K562 (cell line): ENCODE results near the gene ZGLP1. TPM values are rescaled to one million over a fixed set of nuclear protein-coding genes. Genes with fewer than 3 reads are reported as not detected.
A peak's percentile ranks its signal among the peaks of the same experiment; 100 is the strongest.

Experiments
- C11orf30 ChIP-seq: fragments of 450-650 bp; IDR thresholded peaks from 2 replicates; pipeline ENCODE4 v1.6.1; 2016; ENCODE audit warnings: low read depth, mild to moderate bottlenecking
- DACH1 ChIP-seq: fragments of 450-650 bp; IDR thresholded peaks from 2 replicates; pipeline ENCODE4 v1.6.1; 2018; ENCODE audit not compliant: partially characterized antibody
- ERF ChIP-seq: fragments of 450-650 bp; formaldehyde crosslinking; IDR thresholded peaks from 2 replicates; pipeline ENCODE4 v1.4.0; 2020; ENCODE audit warnings: mild to moderate bottlenecking, mixed read lengths
- ESRRA ChIP-seq: fragments of 450-650 bp; IDR thresholded peaks from 2 replicates; pipeline ENCODE4 v1.6.1; 2014; ENCODE audit warnings: low read depth, mild to moderate bottlenecking, moderate library complexity, borderline replicate concordance
- ETV5 ChIP-seq: sonication (generic); formaldehyde crosslinking; IDR thresholded peaks from 2 replicates; pipeline ENCODE4 v1.4.0; 2020; ENCODE audit warnings: low read depth, mild to moderate bottlenecking, missing genetic modification reagents
- PHF20 ChIP-seq: fragments of 450-650 bp; IDR thresholded peaks from 2 replicates; pipeline ENCODE4 v1.6.1; 2018; ENCODE audit not compliant: partially characterized antibody
- RAD21 ChIP-seq, 2 experiments: fragments of 250-450 bp in 1 of 2; fragments of 450-650 bp in 1 of 2; sonication (Bioruptor Pico) in 1 of 2; formaldehyde crosslinking in 1 of 2; IDR thresholded peaks in 1 of 2; conservative IDR thresholded peaks in 1 of 2; 2 replicates each; pipeline versions ENCODE4 v1.4.0 to v1.8.0; 2020 to 2022; ENCODE audit warnings: mild to moderate bottlenecking in 2 of 2, moderate library complexity in 1 of 2
- TARDBP ChIP-seq: fragments of 450-650 bp; IDR thresholded peaks from 2 replicates; pipeline ENCODE4 v1.6.1; 2016
- TRIM24 ChIP-seq, 2 experiments: fragments of 450-650 bp; IDR thresholded peaks; 2 replicates each; pipeline ENCODE4 v1.6.1; 2016
- ZBTB7A ChIP-seq: IDR thresholded peaks from 2 replicates; pipeline ENCODE4 v1.6.1; 2011; ENCODE audit warnings: low read depth, mild to moderate bottlenecking, low read length, moderate library complexity, borderline replicate concordance; ENCODE audit not compliant: control insufficient read depth
- ZNF174 ChIP-seq: fragments of 250-450 bp; sonication (Bioruptor Pico); IDR thresholded peaks from 2 replicates; pipeline ENCODE4 v1.4.0; 2020; ENCODE audit warnings: mild to moderate bottlenecking
- ZNF232 ChIP-seq: sonication (generic); formaldehyde crosslinking; IDR thresholded peaks from 2 replicates; pipeline ENCODE4 v1.8.0; 2022; ENCODE audit warnings: mild to moderate bottlenecking, missing genetic modification reagents
- ZNF75A ChIP-seq: fragments of 450-650 bp; formaldehyde crosslinking; IDR thresholded peaks from 2 replicates; pipeline ENCODE4 v1.4.0; 2020; ENCODE audit warnings: mild to moderate bottlenecking
- polyA plus RNA-seq, 8 experiments: library from polyadenylated mRNA; depleted of rRNA in 4 of 8; stranded (reverse) in 5 of 8; unstranded in 3 of 8; fragments of >200 nt; fragmentation: Nextera tagmentation in 2 of 8; fragmentation: Illumina TruSeq in 1 of 8; extraction: Ambion mirVana in 2 of 8; extraction: Trizol in 1 of 8; gene quantifications; 2 replicates each; pipeline versions ENCODE4 v1.2.1 to v1.2.3, GENCODE V29; 2011 to 2014; ENCODE audit warnings: inconsistent platforms in 1 of 8, missing spikeins in 1 of 8
- total RNA-seq, 7 experiments: library from RNA; depleted of rRNA in 6 of 7; stranded (reverse); fragments of >200 nt in 6 of 7; fragmentation: Illumina TruSeq in 2 of 7; extraction: Trizol in 2 of 7; gene quantifications; 2 replicates each; pipeline versions ENCODE4 v1.2.1 to v1.2.3, GENCODE V29; 2011 to 2021; ENCODE audit warnings: low replicate concordance in 1 of 7
- TF ChIP-seq, protein P1 (sequence below): IDR thresholded peaks from 2 replicates; pipeline ENCODE4 v1.6.1; 2016; ENCODE audit warnings: missing genetic modification characterization, missing compliant biosample characterization
- TF ChIP-seq, protein P2 (sequence below): sonication (generic); IDR thresholded peaks from 2 replicates; pipeline ENCODE4 v1.6.1; 2016
- TF ChIP-seq, protein P3 (sequence below): fragments of 250-450 bp; sonication (Bioruptor Pico); IDR thresholded peaks from 2 replicates; pipeline ENCODE4 v1.9.0; 2021; ENCODE audit warnings: mild to moderate bottlenecking
- TF ChIP-seq, protein P4 (sequence below): fragments of 250-450 bp; sonication (Bioruptor Pico); IDR thresholded peaks from 2 replicates; pipeline ENCODE4 v1.4.0; 2020; ENCODE audit warnings: mild to moderate bottlenecking, moderate library complexity
- TF ChIP-seq, protein P5 (sequence below): fragments of 450-650 bp; IDR thresholded peaks from 2 replicates; pipeline ENCODE4 v1.7.0; 2016; ENCODE audit warnings: borderline replicate concordance
- TF ChIP-seq, protein P6 (sequence below): sonication (generic); formaldehyde crosslinking; IDR thresholded peaks from 2 replicates; pipeline ENCODE4 v1.8.0; 2022; ENCODE audit warnings: mild to moderate bottlenecking, low read depth, missing genetic modification reagents

The ZGLP1 gene
- total and polyA plus RNA-seq, 9 of the 15 experiments (the other 6 are each of a cell fraction or from before 2014, with no cell fraction given) = 0.24 to 4.5 (median 2.2) TPM

DNA sequence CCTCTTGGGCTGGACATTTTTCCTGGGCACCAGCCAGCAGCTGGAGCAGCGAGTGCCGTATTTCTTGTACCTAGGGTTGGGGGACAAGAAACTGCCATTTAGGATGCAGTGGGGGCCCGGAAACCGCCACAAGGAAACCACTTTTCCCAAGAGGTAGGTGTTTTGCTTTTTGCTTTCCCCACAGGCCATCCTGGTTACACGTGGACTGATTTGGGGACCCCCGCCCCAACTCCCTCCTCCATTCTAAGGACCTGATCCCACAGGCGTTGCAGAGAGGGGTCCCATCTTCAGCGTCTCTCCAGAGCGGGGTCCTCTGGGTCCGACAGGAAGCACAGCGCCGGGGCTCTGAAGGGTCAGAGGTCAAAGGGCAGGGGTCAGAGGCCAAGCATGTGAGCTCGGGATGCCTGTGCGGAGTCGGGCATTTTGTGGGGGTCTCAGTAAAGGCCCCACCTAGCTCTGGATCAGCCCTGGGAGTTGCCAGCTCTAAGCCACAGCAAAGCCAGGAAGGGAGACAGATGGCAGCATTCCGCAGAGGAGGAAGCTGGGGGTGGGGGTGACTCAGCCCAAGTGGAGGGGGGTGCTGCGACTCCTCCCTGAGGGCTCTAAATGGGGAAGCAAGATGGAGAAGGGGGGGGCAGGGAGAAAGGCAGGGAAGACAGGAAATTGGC is 4.3 kb downstream of the ZGLP1 start (continued):
- peak; percentile 72; the same call in 1 of the 2 replicates for TF ChIP-seq ZBTB7A
- no peak for TF ChIP-seq ZNF232 (CRISPR knock-in tag)
- TF ChIP-seq PHF20 = no peak
- no peak for TF ChIP-seq ETV5 (CRISPR knock-in tag)
- TF ChIP-seq, protein P1, sequence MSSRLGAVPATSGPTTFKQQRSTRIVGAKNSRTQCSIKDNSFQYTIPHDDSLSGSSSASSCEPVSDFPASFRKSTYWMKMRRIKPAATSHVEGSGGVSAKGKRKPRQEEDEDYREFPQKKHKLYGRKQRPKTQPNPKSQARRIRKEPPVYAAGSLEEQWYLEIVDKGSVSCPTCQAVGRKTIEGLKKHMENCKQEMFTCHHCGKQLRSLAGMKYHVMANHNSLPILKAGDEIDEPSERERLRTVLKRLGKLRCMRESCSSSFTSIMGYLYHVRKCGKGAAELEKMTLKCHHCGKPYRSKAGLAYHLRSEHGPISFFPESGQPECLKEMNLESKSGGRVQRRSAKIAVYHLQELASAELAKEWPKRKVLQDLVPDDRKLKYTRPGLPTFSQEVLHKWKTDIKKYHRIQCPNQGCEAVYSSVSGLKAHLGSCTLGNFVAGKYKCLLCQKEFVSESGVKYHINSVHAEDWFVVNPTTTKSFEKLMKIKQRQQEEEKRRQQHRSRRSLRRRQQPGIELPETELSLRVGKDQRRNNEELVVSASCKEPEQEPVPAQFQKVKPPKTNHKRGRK (tag) = no peak
- TF ChIP-seq, protein P2, sequence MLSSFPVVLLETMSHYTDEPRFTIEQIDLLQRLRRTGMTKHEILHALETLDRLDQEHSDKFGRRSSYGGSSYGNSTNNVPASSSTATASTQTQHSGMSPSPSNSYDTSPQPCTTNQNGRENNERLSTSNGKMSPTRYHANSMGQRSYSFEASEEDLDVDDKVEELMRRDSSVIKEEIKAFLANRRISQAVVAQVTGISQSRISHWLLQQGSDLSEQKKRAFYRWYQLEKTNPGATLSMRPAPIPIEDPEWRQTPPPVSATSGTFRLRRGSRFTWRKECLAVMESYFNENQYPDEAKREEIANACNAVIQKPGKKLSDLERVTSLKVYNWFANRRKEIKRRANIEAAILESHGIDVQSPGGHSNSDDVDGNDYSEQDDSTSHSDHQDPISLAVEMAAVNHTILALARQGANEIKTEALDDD = no peak
- peak; percentile 14 to 16; a peak in 1 of 4 replicates for TF ChIP-seq TRIM24 (IDR thresholded peaks at IDR 0.05)
- TF ChIP-seq, protein P3, sequence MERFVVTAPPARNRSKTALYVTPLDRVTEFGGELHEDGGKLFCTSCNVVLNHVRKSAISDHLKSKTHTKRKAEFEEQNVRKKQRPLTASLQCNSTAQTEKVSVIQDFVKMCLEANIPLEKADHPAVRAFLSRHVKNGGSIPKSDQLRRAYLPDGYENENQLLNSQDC = no peak
- TF ChIP-seq DACH1 = peak; percentile 20
- TF ChIP-seq, protein P4, sequence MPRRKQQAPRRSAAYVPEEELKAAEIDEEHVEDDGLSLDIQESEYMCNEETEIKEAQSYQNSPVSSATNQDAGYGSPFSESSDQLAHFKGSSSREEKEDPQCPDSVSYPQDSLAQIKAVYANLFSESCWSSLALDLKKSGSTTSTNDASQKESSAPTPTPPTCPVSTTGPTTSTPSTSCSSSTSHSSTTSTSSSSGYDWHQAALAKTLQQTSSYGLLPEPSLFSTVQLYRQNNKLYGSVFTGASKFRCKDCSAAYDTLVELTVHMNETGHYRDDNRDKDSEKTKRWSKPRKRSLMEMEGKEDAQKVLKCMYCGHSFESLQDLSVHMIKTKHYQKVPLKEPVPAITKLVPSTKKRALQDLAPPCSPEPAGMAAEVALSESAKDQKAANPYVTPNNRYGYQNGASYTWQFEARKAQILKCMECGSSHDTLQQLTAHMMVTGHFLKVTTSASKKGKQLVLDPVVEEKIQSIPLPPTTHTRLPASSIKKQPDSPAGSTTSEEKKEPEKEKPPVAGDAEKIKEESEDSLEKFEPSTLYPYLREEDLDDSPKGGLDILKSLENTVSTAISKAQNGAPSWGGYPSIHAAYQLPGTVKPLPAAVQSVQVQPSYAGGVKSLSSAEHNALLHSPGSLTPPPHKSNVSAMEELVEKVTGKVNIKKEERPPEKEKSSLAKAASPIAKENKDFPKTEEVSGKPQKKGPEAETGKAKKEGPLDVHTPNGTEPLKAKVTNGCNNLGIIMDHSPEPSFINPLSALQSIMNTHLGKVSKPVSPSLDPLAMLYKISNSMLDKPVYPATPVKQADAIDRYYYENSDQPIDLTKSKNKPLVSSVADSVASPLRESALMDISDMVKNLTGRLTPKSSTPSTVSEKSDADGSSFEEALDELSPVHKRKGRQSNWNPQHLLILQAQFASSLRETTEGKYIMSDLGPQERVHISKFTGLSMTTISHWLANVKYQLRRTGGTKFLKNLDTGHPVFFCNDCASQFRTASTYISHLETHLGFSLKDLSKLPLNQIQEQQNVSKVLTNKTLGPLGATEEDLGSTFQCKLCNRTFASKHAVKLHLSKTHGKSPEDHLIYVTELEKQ (CRISPR knock-in tag) = no peak
- TF ChIP-seq C11orf30 = no peak
- TF ChIP-seq, protein P5, sequence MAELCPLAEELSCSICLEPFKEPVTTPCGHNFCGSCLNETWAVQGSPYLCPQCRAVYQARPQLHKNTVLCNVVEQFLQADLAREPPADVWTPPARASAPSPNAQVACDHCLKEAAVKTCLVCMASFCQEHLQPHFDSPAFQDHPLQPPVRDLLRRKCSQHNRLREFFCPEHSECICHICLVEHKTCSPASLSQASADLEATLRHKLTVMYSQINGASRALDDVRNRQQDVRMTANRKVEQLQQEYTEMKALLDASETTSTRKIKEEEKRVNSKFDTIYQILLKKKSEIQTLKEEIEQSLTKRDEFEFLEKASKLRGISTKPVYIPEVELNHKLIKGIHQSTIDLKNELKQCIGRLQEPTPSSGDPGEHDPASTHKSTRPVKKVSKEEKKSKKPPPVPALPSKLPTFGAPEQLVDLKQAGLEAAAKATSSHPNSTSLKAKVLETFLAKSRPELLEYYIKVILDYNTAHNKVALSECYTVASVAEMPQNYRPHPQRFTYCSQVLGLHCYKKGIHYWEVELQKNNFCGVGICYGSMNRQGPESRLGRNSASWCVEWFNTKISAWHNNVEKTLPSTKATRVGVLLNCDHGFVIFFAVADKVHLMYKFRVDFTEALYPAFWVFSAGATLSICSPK = no peak
- TF ChIP-seq ESRRA = peak; percentile 54; the same call in 1 of the 2 replicates
- TF ChIP-seq ERF (CRISPR knock-in tag) = peak; percentile 86; the same call in 1 of the 2 replicates
- no peak for TF ChIP-seq RAD21 (CRISPR knock-in tag; conservative IDR thresholded peaks at IDR 0.05 in 1 of 2, IDR thresholded peaks at IDR 0.05 in 1 of 2)
- no peak for TF ChIP-seq ZNF174
- TF ChIP-seq TARDBP = no peak
- no peak for TF ChIP-seq ZNF75A (CRISPR knock-in tag)
- TF ChIP-seq, protein P6, sequence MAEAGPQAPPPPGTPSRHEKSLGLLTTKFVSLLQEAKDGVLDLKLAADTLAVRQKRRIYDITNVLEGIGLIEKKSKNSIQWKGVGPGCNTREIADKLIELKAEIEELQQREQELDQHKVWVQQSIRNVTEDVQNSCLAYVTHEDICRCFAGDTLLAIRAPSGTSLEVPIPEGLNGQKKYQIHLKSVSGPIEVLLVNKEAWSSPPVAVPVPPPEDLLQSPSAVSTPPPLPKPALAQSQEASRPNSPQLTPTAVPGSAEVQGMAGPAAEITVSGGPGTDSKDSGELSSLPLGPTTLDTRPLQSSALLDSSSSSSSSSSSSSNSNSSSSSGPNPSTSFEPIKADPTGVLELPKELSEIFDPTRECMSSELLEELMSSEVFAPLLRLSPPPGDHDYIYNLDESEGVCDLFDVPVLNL = no peak
